HEK293T (cell line): ENCODE data around the gene BMPR1B.

Experiments used
- CTCF ChIA-PET: fragments of 350-600 bp; formaldehyde crosslinking; extraction: SDS; loops from one replicate; lab custom pipeline; 2021; ENCODE audit warnings: antibody characterized with exemption, inconsistent platforms; lab: Yijun Ruan, JAX
- POLR2A ChIA-PET: fragments of 350-600 bp; formaldehyde crosslinking; extraction: SDS; loops from one replicate; lab custom pipeline; 2020; ENCODE audit warnings: antibody characterized with exemption, inconsistent platforms; lab: Yijun Ruan, JAX
- DNase-seq: peaks from one replicate; pipeline ENCODE4 v3.0.0; 2012; ENCODE audit warnings: mixed read lengths; ENCODE audit errors: extremely low spot score
- ARNT ChIP-seq: fragments of 450-650 bp; IDR thresholded peaks from 2 replicates; pipeline ENCODE4 v1.6.1; 2017; ENCODE audit warnings: mild to moderate bottlenecking
- BHLHE40 ChIP-seq: fragments of 450-650 bp; IDR thresholded peaks from 2 replicates; pipeline ENCODE4 v1.6.1; 2016; ENCODE audit warnings: mild to moderate bottlenecking, moderate library complexity, borderline replicate concordance
- CTBP1 ChIP-seq: fragments of 450-650 bp; IDR thresholded peaks from 2 replicates; pipeline ENCODE4 v1.6.1; 2016; ENCODE audit warnings: borderline replicate concordance
- FOXM1 ChIP-seq: fragments of 450-650 bp; IDR thresholded peaks from 2 replicates; pipeline ENCODE4 v1.6.1; 2017; ENCODE audit warnings: mild to moderate bottlenecking, borderline replicate concordance
- L3MBTL2 ChIP-seq: fragments of 450-650 bp; conservative IDR thresholded peaks from 2 replicates; pipeline ENCODE4 v1.6.1; 2016; ENCODE audit warnings: mild to moderate bottlenecking
- LEF1 ChIP-seq: fragments of 450-650 bp; IDR thresholded peaks from 2 replicates; pipeline ENCODE4 v1.6.1; 2017; ENCODE audit warnings: mild to moderate bottlenecking, borderline replicate concordance
- NFRKB ChIP-seq: fragments of 450-650 bp; IDR thresholded peaks from 2 replicates; pipeline ENCODE4 v1.6.1; 2016; ENCODE audit warnings: mild to moderate bottlenecking, moderate library complexity
- SP1 ChIP-seq: fragments of 450-650 bp; IDR thresholded peaks from 2 replicates; pipeline ENCODE4 v1.6.1; 2017
- TARDBP ChIP-seq: fragments of 450-650 bp; IDR thresholded peaks from 2 replicates; pipeline ENCODE4 v1.6.1; 2016
- TF ChIP-seq, protein P1 (sequence below): fragments of 450-650 bp; IDR thresholded peaks from 2 replicates; pipeline ENCODE4 v1.6.1; 2016

Gene BMPR1B

GRCh38 chr4:95204873-95205272 lies 447.1 kb downstream of the BMPR1B start:
- DNase-seq = peak; percentile 19
- POLR2A ChIA-PET = no interaction called here
- TF ChIP-seq SP1 = no peak
- TF ChIP-seq TARDBP = no peak
- TF ChIP-seq CTBP1 = no peak
- TF ChIP-seq, protein P1, sequence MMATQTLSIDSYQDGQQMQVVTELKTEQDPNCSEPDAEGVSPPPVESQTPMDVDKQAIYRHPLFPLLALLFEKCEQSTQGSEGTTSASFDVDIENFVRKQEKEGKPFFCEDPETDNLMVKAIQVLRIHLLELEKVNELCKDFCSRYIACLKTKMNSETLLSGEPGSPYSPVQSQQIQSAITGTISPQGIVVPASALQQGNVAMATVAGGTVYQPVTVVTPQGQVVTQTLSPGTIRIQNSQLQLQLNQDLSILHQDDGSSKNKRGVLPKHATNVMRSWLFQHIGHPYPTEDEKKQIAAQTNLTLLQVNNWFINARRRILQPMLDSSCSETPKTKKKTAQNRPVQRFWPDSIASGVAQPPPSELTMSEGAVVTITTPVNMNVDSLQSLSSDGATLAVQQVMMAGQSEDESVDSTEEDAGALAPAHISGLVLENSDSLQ = no peak
- TF ChIP-seq BHLHE40 = no peak
- no peak for TF ChIP-seq ARNT
- TF ChIP-seq FOXM1 = no peak
- no peak for TF ChIP-seq L3MBTL2
- TF ChIP-seq NFRKB = no peak
- no peak for TF ChIP-seq LEF1
- CTCF ChIA-PET = interaction anchor here (1.2 to 1.8 kb wide), 4 partner anchors 9 to 36 kb away, joined by 3 to 6 read pairs (median 4); no protein-coding TSS in a partner anchor
